GM12892 (cell line): ENCODE results near the gene CTNNBIP1.

Experiments used
- POLR2A ChIP-seq: IDR thresholded peaks from 2 replicates; pipeline ENCODE4 v1.6.1; 2011; ENCODE audit warnings: low read depth, low read length, control low read depth
- TAF1 ChIP-seq: IDR thresholded peaks from 2 replicates; pipeline ENCODE4 v1.6.1; 2011; ENCODE audit warnings: low read depth, mild to moderate bottlenecking, control low read depth, low read length, borderline replicate concordance

DNA sequence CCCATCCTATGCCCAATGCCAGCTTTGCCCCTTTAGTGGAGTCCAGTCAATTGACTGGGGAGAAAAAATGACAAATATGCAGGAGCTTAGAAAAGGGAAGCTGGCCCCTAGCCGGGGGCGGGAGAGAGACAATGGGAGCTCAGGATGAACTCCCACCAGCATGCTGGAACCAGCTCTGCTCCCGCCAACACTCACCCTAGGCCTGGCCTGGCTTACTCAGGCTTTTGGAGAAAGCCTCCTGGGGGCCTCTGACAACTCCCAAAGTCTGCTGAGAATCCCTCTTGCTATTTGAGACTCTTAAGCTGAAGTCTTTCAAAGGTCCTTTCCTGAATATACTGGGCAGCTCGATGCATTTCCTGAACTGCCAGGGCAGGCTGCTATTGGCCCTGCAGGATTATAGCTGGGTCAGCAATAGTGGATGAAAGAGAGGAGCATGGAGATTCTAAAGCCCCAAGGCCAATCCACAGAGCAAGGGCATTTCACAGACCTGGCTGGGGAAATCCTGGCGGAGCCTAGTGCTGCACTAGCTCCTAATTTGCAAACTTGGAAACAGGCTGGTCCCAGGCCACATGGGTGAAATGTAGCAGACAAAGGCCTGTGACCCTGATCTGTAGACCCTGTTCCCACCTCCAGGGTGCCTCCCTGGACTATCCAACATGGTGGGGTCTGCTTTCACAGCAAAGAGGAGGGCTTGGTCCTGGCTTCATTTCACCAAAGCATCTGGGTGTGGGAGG is 50.6 kb downstream of the CTNNBIP1 start:
- TF ChIP-seq POLR2A (no peak), TAF1 (no peak)
